ENCODE data around the gene ASMTL.
A peak's percentile ranks its signal among the peaks of the same experiment; 100 is the strongest.

Gene ASMTL

GRCh38 chrX:1397001-1397400 lies 55.7 kb downstream of the ASMTL start:
- H3K4me3 ChIP-seq (ENCODE audit: control insufficient read depth, low read depth, low read length), result no peak overlapping the region
- DNase-seq (ENCODE audit: low read depth), result no peak
- TF ChIP-seq CTCF (IDR thresholded peaks at IDR 0.05; ENCODE audit: control insufficient read depth, insufficient read depth, low read depth, low read length, missing control alignments), result no peak

GRCh38 chrX:1395646-1396216 lies 57.0 kb downstream of the ASMTL start:
- H3K4me3 ChIP-seq (ENCODE audit: control insufficient read depth, low read depth, low read length), result no peak overlapping the region
- no peak for TF ChIP-seq CTCF (IDR thresholded peaks at IDR 0.05; ENCODE audit: control insufficient read depth, insufficient read depth, low read depth, low read length, missing control alignments)
- DNase-seq (ENCODE audit: low read depth), result no peak

GRCh38 chrX:1394731-1395501 lies 57.8 kb downstream of the ASMTL start:
- H3K4me3 ChIP-seq (ENCODE audit: control insufficient read depth, low read depth, low read length), result no peak overlapping the region
- no peak for TF ChIP-seq CTCF (IDR thresholded peaks at IDR 0.05; ENCODE audit: control insufficient read depth, insufficient read depth, low read depth, low read length, missing control alignments)
- DNase-seq (ENCODE audit: low read depth), result no peak

GRCh38 chrX:1393871-1394615 lies 58.7 kb downstream of the ASMTL start:
- no peak for DNase-seq (ENCODE audit: low read depth)
- TF ChIP-seq CTCF (IDR thresholded peaks at IDR 0.05; ENCODE audit: control insufficient read depth, insufficient read depth, low read depth, low read length, missing control alignments), result no peak
- no peak overlapping the region for H3K4me3 ChIP-seq (ENCODE audit: control insufficient read depth, low read depth, low read length)

- peak; percentile 14 for DNase-seq (ENCODE audit: low read depth)
Measured at GRCh38 chrX:1392376-1393068, 60.2 kb downstream of the ASMTL start.

More at GRCh38 chrX:1392376-1393068, 60.2 kb downstream of the ASMTL start:
- H3K4me3 ChIP-seq (ENCODE audit: control insufficient read depth, low read depth, low read length), result peak overlapping the region; percentile 84
- TF ChIP-seq CTCF (IDR thresholded peaks at IDR 0.05; ENCODE audit: control insufficient read depth, insufficient read depth, low read depth, low read length, missing control alignments), result no peak

Data from AG09309 (cell line).